ENCODE data around the gene SOX18.

GRCh38 chr20:64084685-64085152, 35.3 kb upstream of the SOX18 start:
- TF ChIP-seq CTCF (conservative IDR thresholded peaks at IDR 0.05; ENCODE audit: low read depth, low read length): no peak
- no peak for TF ChIP-seq EZH2 (IDR thresholded peaks at IDR 0.05; ENCODE audit: borderline replicate concordance, low read depth, low read length, poor library complexity, severe bottlenecking)
